Measurements from ENCODE around the gene CSF2.
"Not testable (repeated sequence)": the region's sequence is repeated elsewhere in the genome, so short reads cannot be mapped to it uniquely, and the experiment has no call there.

CSF2 gene

DNA sequence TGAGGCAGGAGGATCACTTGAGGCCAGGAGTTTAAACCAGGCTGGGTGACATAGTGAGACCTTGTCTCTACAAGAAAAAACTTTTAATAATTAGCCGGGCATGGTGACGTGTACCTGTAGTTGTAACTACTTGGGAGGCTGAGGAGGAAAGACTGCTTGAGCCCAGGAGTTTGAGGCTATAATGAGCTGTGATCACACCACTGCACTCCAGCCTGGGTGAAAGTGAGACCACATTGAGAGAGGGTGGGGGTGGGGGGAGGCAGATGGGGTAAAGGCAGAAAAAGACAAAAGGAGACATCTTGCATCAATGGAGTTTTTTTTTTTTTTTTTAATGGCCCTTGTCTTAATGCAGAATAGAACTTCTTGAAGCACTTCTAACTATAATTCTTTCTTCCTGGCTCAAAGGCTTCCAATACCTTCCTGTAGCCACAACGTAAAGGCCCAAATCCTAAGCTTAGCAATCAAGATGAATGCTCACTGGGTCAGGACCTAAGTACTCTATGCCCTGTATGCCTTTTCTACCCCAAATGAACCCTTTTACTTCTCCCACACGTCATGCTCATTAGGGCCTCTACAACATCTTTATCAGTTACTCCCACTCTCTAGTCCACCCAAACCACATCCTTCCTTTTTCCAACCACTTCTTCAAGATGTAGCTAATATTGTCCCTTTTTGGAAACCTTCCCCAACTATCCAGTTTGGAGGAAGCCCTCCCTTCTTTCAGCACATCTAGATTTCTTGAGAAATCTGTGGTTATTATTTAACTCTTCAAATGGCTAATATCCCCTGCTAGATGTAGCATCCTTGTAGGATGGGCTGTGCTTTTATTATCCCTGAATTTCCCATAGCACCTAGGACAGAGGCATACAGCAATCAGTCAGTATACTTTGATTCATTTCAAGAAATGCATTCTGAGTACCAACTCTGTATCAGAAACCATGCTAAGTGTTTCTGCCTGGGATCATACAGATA is 40.8 kb downstream of the CSF2 start:
- no peak for DNase-seq

DNA sequence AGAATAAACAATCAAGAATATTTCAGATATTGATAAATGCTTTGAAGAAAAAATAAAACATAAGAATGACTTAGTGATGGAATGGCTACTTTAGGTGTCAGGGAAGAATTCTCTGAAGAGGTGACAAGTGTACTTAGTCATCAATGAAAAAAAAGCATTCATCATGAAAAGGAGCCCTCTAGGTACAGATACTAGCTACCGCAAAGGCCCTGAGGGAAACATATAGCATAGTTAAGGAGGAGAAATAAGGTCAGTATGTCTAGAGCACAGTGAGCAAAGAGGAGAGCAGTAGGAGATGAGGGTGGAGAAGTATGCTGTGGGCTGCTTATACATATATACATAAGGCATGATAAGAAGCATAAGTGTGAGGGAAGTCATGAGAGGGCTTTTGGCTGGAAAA is 41.8 kb downstream of the CSF2 start:
- no peak for DNase-seq

DNA sequence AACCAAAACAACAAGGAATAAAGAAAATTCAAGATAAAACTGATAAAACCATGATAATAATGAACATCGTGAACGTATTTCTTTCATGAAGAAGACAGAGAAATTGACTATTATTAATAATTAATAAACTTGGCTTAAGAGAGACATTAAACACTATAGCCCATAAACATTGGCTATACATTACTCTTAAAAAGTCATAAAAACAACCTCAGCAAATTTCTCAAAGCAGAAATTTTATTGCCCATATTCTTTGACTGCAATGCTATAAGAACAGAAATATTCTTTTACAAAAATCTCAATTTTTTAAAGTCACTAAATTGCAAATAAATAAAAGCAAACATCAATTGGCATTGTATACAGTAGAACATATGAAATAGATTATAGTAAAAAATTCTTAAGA is 42.5 kb downstream of the CSF2 start:
- no peak for DNase-seq

DNA sequence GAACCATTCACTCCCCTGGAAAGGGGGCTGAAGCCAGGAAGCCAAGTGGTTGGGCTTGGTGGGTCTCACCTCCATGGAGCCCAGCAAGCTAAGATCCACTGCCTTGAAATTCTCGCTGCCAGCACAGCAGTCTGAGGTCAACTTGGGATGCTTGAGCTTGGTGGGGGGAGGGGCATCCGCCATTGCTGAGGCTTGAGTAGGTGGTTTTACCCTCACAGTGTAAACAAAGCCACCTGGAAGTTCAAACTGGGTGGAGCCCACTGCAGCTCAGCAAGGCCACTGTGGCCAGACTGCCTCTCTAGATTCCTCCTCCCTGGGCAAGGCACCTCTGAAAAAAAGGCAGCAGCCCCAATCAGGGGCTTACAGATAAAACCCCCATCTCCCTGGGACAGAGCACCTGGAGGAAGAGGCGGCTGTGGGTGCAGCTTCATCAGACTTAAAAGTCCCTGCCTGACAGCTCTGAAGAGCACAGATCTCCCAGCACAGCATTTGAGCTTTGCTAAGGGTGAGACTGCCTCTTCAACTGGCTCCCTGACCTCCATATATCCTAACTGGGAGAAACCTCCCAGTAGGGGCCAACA is 43.4 kb downstream of the CSF2 start:
- DNase-seq, result peak; percentile 24

DNA sequence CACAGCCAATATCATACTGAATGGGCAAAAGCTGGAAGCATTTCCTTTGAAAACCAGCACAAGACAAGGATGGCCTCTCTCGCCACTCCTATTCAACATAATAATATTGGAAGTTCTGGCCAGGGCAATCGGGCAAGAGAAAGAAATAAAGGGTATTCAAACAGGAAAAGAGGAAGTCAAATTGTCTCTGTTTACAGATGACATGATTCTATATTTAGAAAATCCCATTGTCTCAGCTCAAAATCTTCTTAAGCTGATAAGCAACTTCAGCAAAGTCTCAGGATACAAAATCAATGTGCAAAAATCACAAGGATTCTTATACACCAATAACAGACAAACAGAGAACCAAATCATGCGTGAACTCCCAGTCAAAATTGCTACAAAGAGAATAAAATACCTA is 47.1 kb downstream of the CSF2 start:
- DNase-seq, result not testable (repeated sequence)

DNA sequence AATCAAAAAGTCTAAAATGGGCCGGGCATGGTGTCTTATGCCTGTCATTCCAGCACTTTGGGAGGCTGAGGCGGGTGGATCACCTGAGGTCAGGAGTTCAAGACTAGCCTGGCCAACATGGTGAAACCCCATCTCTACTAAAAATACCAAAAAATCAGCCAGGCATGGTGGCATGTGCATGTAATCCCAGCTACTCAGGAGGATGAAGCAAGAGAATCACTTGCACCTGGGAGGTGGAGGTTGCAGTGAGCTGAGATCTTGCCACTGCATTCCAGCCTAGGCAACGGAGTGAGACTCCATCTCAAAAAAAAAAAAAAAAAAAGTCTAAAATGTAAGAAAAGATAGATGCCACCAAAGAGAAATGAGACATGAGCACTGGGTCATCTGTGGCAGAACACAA is 49.4 kb downstream of the CSF2 start:
- not testable (repeated sequence) for DNase-seq

DNA sequence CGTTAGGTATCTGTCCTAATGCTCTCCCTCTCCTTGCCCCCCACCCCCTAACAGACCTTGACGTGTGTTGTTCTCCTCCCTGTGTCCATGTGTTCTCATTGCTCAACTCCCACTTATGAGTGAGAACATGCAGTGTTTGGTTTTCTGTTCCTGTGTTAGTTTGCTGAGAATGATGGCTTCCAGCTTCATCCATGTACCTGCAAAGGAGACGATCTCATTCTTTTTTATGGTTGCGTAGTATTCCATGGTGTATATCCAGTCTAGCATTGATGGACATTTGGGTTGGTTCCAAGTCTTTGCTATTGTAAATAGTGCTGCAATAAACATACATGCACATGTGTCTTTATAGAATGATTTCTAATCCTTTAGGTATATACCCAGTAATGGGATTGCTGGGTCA is 50.0 kb downstream of the CSF2 start:
- not testable (repeated sequence) for DNase-seq

All from CD4-positive, alpha-beta T cell treated with Interleukin-21 for 1 hour (primary cell).